ENCODE data around the gene ASMT. TPM values are rescaled to one million over a fixed set of nuclear protein-coding genes. Genes with fewer than 3 reads are reported as not detected.

ASMT gene
- total and polyA plus RNA-seq, 12 donors: 0.09 to 0.37 TPM; not detected in 10

- no peak for DNase-seq
- Histone ChIP-seq H3K4me3 (no peak overlapping the region), H3K27ac (no peak overlapping the region), H3K36me3 (peaks cover 0 to 29% (median 18%) of the 10 kb centered on the region in 9 donors), H3K9me3 (peaks cover 0 to 10% (median 0%) of the 10 kb centered on the region in 11 donors), H3K4me1 (no peaks in the 10 kb centered on the region), H3K27me3 (no peaks in the 10 kb centered on the region)
- no peak for TF ChIP-seq CTCF (IDR thresholded peaks at IDR 0.05)
- ATAC-seq: no peak
- intact Hi-C loops (cut with DNase I): no loop called here
- WGBS, 2 donors: 93 to 94% methylated on average over 11 of the region's 11 CpGs
These were observed 8.4 kb upstream of the ASMT start for GRCh38 chrX:1606496-1606895.

DNA sequence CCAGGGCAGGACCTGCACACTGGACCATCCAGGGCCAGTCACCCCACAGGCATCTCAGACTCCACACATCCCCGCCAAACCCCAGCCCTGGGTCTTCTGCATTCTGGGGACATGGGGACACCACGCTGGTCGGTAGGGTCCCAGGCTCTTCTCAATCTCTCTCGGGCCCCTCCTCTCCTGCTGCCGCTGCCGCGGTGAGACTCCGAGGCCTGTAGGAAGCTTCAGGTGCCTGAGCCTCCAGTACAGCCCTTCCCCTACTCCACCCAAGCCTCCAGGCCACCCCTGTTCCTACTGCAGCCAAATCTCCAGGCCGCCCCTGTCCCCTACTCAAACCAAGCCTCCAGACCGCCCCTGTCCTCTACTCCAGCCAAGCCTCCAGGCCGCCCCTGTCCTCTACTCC, 5.5 kb upstream of the ASMT start:
- no peaks in the 10 kb centered on the region for H3K27me3 ChIP-seq
- intact Hi-C loops (cut with DNase I): no loop called here
- 85 to 86% methylated on average over 10 to 11 of the region's 11 CpGs for WGBS, 2 donors

DNA sequence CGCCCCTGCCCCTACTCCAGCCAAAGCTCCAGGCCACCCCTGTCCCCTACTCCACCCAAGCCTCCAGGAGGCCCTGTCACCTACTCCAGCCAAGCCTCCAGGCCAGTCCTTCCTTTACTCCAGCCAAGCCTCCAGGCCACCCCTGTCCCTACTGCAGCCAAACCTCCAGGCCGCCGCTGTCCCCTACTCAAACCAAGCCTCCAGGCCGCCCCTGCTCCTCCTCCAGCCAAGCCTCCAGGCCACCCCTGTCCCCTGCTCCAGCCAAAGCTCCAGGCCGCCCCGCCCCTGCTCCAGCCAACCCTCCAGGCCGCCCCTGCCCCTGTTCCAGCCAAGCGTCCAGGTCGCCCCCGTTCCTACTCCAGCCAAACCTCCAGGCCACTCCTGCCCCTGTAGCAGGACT, 5.1 kb upstream of the ASMT start:
- H3K4me1 ChIP-seq: no peaks in the 10 kb centered on the region
- ATAC-seq (peak in 6 of 8 donors; percentile 27 to 94 (median 46)), DNase-seq (no peak)
- H3K9me3 ChIP-seq: no peaks in the 10 kb centered on the region
- intact Hi-C loops (cut with DNase I): no loop called here
- H3K4me3 ChIP-seq: no peak overlapping the region
- no peak overlapping the region for H3K27ac ChIP-seq
- H3K36me3 ChIP-seq: peaks cover 0 to 3% (median 0%) of the 10 kb centered on the region in 9 donors
- 87 to 90% methylated on average over 9 to 10 of the region's 10 CpGs for WGBS, 2 donors
- no peak for TF ChIP-seq CTCF (IDR thresholded peaks at IDR 0.05)
- no peaks in the 10 kb centered on the region for H3K27me3 ChIP-seq

More for the DNA sequence above, 5.5 kb upstream of the ASMT start:
- peak in 3 of 8 donors; percentile 6 to 49 (median 14) for ATAC-seq
- DNase-seq: no peak
- H3K27ac ChIP-seq: no peak overlapping the region
- no peak for TF ChIP-seq CTCF (IDR thresholded peaks at IDR 0.05)
- H3K9me3 ChIP-seq: no peaks in the 10 kb centered on the region
- H3K36me3 ChIP-seq: peaks cover 0 to 7% (median 0%) of the 10 kb centered on the region in 9 donors
- H3K4me3 ChIP-seq: no peak overlapping the region
- no peaks in the 10 kb centered on the region for H3K4me1 ChIP-seq

DNA sequence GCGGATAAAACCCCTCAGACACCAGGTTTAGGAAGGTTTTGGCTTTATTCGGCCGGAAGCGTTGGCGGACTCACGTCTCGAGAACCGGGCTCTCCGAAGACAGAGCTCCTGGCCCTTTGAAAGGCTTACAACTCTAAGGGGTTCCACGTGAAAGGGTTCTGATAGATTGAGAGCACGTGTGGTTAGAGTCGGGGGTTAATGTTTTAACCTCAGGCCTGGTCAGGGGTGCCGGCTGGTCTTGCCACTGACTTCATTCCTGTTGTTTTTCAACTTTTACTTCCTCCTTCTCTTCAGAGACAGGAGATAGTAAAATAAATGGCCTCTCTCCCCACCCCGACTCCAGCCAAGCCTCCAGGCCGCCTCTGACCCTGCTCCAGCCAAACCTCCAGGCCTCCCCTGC, 4.7 kb upstream of the ASMT start:
- no peak overlapping the region for H3K27ac ChIP-seq
- peaks cover 0 to 3% (median 0%) of the 10 kb centered on the region in 9 donors for H3K36me3 ChIP-seq
- no peak overlapping the region for H3K4me3 ChIP-seq
- TF ChIP-seq CTCF (IDR thresholded peaks at IDR 0.05): no peak
- no peaks in the 10 kb centered on the region for H3K9me3 ChIP-seq
- no peak for ATAC-seq
- intact Hi-C loops (cut with DNase I): no loop called here
- H3K27me3 ChIP-seq: no peaks in the 10 kb centered on the region
- H3K4me1 ChIP-seq: no peaks in the 10 kb centered on the region
- WGBS, 2 donors: 79 to 84% methylated on average over 15 of the region's 15 CpGs
- no peak for DNase-seq

All from heart right ventricle (tissue), 16 donors.